Breast epithelium (tissue), 4 donors: ENCODE results near the gene CTR9. TPM values are rescaled to one million over a fixed set of nuclear protein-coding genes. Genes with fewer than 3 reads are reported as not detected.
A peak's percentile ranks its signal among the peaks of the same experiment; 100 is the strongest.

Experiments used
- DNase-seq, 2 donors: peaks; one replicate each; pipeline ENCODE4 v3.0.0-alpha.2; 2019; ENCODE audit warnings: low spot score in 2 of 2
- H3K27ac ChIP-seq, 2 donors: fragments of 200-600 bp; sonication (generic) in 1 of 2; one replicate each; pipeline ENCODE4 v1.5.1; 2016 to 2019; ENCODE audit warnings: mild to moderate bottlenecking in 1 of 2
- H3K27me3 ChIP-seq, 2 donors: fragments of 200-600 bp; sonication (generic) in 1 of 2; one replicate each; pipeline versions ENCODE4 v1.5.1 to v1.6.0; 2017 to 2019; ENCODE audit warnings: control low read depth in 1 of 2, mild to moderate bottlenecking in 1 of 2
- H3K36me3 ChIP-seq: fragments of 200-600 bp; one replicate; pipeline ENCODE4 v1.5.1; 2019
- H3K4me1 ChIP-seq, 2 donors: fragments of 200-600 bp; sonication (generic); one replicate each; pipeline ENCODE4 v1.5.1; 2016 to 2019; ENCODE audit warnings: control low read depth in 1 of 2
- H3K4me3 ChIP-seq, 3 donors: fragments of 200-600 bp; sonication (generic); 1 replicate in 2 of 3; 2 replicates in 1 of 3; pipeline ENCODE4 v1.5.1; 2016 to 2019; ENCODE audit warnings: mild to moderate bottlenecking in 3 of 3, moderate library complexity in 2 of 3
- H3K9me3 ChIP-seq, 2 donors: fragments of 200-600 bp; sonication (generic) in 1 of 2; one replicate each; pipeline ENCODE4 v1.5.1; 2016 to 2019; ENCODE audit warnings: control low read depth in 1 of 2
- CTCF ChIP-seq, 3 donors: fragments of 450-650 bp; IDR thresholded peaks; one replicate each; pipeline ENCODE4 v1.5.1; 2016 to 2017; ENCODE audit warnings: antibody characterized with exemption in 3 of 3, mild to moderate bottlenecking in 3 of 3, moderate library complexity in 3 of 3
- POLR2A ChIP-seq: fragments of 450-650 bp; IDR thresholded peaks from one replicate; pipeline ENCODE4 v1.6.1; 2016; ENCODE audit warnings: antibody characterized with exemption, mild to moderate bottlenecking, moderate library complexity
- POLR2AphosphoS5 ChIP-seq, 3 donors: sonication (generic); formaldehyde crosslinking; IDR thresholded peaks; one replicate each; pipeline ENCODE4 v1.6.1; 2017; ENCODE audit warnings: antibody characterized with exemption in 3 of 3
- intact Hi-C: fragments of 100-400 bp; cut with DNase I; formaldehyde crosslinking; loops from one replicate; pipeline ENCODE4 v1.15.1; 2023; ENCODE audit warnings: low total_unique reads
- total RNA-seq, 3 donors: library from RNA; depleted of rRNA; stranded (reverse); fragments of >200 nt; gene quantifications; one replicate each; pipeline ENCODE4 v1.1.0, GENCODE V29; 2016

CTR9 gene
- total RNA-seq, 3 donors from 2014 or later, result 24.6 to 35.0 (median 28.5) TPM

GRCh38 chr11:10806206-10806605, 55.2 kb downstream of the CTR9 start:
- H3K27me3 ChIP-seq, result no peaks in the 10 kb centered on the region
- TF ChIP-seq POLR2AphosphoS5 (IDR thresholded peaks at IDR 0.05), result no peak
- no peak for TF ChIP-seq POLR2A
- TF ChIP-seq CTCF (IDR thresholded peaks at IDR 0.05), result no peak
- H3K36me3 ChIP-seq, result peaks cover 31% of the 10 kb centered on the region
- no peaks in the 10 kb centered on the region for H3K9me3 ChIP-seq
- peak overlapping the region in 1 of 2 donors; percentile 99 for H3K27ac ChIP-seq
- peaks cover 7 to 13% of the 10 kb centered on the region in 2 donors for H3K4me1 ChIP-seq
- H3K4me3 ChIP-seq, result peak overlapping the region in 2 of 3 donors; percentile 83 to 94
- intact Hi-C loops, result no loop called here
- no peak for DNase-seq

GRCh38 chr11:10807493-10808234, 56.6 kb downstream of the CTR9 start:
- no peaks in the 10 kb centered on the region for H3K9me3 ChIP-seq
- intact Hi-C loops, result no loop called here
- peak overlapping the region; percentile 83 to 94 (median 85) for H3K4me3 ChIP-seq
- TF ChIP-seq CTCF (IDR thresholded peaks at IDR 0.05), result no peak
- no peak for TF ChIP-seq POLR2AphosphoS5 (IDR thresholded peaks at IDR 0.05)
- no peak for TF ChIP-seq POLR2A
- DNase-seq, result peak; percentile 53 to 69
- H3K27me3 ChIP-seq, result no peaks in the 10 kb centered on the region
- H3K36me3 ChIP-seq, result peaks cover 20% of the 10 kb centered on the region
- peak overlapping the region; percentile 99 for H3K27ac ChIP-seq
- peaks cover 7 to 13% of the 10 kb centered on the region in 2 donors for H3K4me1 ChIP-seq

GRCh38 chr11:10808235-10808552, 57.1 kb downstream of the CTR9 start:
- Histone ChIP-seq H3K4me1 (peaks cover 7 to 13% of the 10 kb centered on the region in 2 donors), H3K27me3 (no peaks in the 10 kb centered on the region), H3K4me3 (peak overlapping the region; percentile 83 to 94 (median 85)), H3K36me3 (peaks cover 18% of the 10 kb centered on the region), H3K27ac (peak overlapping the region; percentile 99), H3K9me3 (no peaks in the 10 kb centered on the region)
- DNase-seq, result no peak
- intact Hi-C loops, result no loop called here
- TF ChIP-seq POLR2A (no peak), POLR2AphosphoS5 (IDR thresholded peaks at IDR 0.05) (peak in 2 of 3 donors; percentile 18 to 60), CTCF (IDR thresholded peaks at IDR 0.05) (no peak)

- Histone ChIP-seq H3K9me3 (no peaks in the 10 kb centered on the region), H3K27ac (peak within 1 kb of the TSS; percentile 99), H3K4me1 (peaks cover 7 to 13% of the 10 kb centered on the region in 2 donors), H3K36me3 (peaks cover 12% of the 10 kb centered on the region), H3K27me3 (no peaks in the 10 kb centered on the region), H3K4me3 (peak within 1 kb of the TSS; percentile 83 to 94 (median 85))
- intact Hi-C loops, result no loop called here
- peak; percentile 99 for DNase-seq
- TF ChIP-seq CTCF (IDR thresholded peaks at IDR 0.05) (peak in 2 of 3 donors; percentile 7 to 8), POLR2A (peak; percentile 99), POLR2AphosphoS5 (IDR thresholded peaks at IDR 0.05) (peak; percentile 99)
These were observed 57.7 kb downstream of the CTR9 start, which contains the start of gene EIF4G2 for GRCh38 chr11:10808553-10809372. Gene EIF4G2, minus strand, starts transcription at chr11:10808926.
